Measurements from ENCODE around the gene PSAP.

The PSAP gene

DNA sequence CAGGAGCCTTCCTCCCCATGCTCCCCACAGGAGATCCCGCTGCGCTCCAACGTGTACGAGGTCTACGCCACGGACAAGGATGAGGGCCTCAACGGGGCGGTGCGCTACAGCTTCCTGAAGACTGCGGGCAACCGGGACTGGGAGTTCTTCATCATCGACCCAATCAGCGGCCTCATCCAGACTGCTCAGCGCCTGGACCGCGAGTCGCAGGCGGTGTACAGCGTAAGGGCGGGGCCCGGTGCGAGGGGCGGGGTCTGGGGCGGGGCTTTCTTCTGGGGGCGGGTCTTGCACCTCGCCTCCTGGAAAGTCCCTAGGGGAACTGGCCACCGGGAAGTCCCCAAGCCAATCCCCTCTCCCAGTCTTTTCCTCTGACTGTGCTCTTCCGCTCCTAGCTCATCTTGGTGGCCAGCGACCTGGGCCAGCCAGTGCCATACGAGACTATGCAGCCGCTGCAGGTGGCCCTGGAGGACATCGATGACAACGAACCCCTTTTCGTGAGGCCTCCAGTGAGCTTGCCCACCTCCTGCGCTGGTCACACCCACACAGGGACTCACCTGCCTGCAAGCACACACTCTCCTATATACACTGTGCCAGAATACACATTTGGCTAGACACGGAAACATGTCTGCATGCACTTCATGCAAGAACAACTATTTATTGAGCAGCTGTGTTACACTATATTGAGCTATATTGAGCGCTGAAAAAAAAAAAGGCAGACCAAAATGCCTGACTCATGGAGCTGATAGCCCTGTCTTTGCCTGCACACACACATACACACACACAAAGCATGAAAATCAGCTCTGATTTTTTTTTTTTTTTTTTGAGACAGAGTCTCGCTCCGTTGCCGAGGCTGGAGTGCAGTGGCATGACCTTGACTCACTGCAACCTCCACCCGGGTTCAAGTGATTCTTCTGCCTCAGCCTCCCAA, 45.0 kb downstream of the PSAP start:
- DNase-seq: no peak

DNA sequence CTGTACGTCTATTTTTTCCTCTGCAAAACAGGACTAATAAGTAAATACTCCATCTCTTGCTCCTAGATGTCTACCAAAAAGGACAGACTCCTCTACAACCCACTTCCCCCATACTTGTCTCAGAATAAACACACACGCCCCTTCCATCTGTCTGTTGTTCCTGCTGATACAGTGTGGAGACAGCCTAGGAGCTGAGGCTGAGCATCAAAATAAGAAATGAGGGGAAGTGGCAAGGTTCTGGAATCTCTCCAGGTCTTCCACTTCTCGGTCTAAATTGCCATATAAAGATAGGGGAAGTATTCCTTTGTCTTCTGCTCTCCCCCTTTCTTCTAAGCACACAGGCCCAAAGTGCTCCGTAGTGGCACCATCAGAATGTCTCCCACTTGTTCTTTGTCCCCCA, 47.0 kb downstream of the PSAP start:
- DNase-seq: no peak

DNA sequence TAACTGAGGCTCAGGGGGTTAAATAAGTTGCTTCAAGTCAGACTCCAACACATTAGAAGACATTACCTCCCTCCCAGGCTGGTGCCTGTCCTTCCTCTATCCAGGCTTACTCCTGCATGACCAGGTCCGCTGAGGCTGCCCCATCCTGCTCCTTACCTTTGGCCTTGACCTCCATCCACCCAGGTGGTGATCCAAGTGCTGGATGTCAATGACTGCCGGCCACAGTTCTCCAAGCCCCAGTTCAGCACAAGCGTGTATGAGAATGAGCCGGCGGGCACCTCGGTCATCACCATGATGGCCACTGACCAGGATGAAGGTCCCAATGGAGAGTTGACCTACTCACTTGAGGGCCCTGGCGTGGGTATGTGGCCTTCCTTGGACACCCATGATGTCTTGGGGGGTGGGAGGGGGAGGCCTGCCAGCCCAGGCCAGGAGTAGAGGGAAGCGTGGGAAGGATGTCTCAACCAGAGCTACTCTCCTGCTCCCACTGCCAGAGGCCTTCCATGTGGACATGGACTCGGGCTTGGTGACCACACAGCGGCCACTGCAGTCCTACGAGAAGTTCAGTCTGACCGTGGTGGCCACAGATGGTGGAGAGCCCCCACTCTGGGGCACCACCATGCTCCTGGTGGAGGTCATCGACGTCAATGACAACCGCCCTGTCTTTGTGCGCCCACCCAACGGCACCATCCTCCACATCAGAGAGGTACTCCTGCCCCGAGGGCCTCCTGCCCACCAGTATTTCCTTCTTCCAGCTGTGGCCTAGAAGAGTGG, 48.1 kb downstream of the PSAP start:
- no peak for DNase-seq

DNA sequence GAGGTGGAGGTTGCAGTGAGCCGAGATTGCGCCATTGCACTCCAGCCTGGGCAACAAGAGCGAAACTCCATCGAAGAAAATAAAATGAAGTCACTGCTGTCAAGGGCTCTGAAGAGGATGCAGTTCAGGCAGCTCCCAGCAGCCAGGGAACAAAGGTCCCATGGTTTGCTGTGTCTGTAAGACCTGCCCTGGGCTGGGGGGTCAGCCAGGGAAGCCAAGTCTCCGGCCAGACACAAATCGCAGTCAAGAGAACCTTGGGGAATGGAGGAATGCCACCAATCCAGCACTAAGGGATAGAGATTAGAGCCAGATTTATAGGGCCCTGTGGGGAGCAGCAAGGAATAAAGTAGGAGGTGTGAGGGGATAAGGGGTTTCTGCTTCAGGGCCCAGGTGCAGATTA, 48.8 kb downstream of the PSAP start:
- DNase-seq: no peak

DNA sequence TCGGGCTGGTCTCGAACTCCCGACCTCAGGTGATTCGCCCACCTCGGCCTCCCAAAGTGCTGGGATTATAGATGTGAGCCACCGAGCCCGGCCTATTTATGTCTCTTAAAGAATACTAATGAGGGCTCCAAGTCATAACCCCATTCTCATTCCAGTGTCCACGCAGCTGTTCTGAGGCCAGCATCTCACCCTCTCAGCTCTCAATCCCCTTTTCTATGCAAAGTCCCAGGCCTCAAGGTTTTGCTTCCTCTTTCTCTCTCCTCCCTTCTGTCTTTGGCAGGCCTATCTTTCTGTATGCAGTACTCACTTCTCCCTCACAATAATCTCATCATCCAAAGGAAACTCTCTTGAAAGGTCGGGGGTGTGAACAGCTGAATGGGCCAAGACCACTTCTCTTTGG, 49.7 kb downstream of the PSAP start:
- no peak for DNase-seq

DNA sequence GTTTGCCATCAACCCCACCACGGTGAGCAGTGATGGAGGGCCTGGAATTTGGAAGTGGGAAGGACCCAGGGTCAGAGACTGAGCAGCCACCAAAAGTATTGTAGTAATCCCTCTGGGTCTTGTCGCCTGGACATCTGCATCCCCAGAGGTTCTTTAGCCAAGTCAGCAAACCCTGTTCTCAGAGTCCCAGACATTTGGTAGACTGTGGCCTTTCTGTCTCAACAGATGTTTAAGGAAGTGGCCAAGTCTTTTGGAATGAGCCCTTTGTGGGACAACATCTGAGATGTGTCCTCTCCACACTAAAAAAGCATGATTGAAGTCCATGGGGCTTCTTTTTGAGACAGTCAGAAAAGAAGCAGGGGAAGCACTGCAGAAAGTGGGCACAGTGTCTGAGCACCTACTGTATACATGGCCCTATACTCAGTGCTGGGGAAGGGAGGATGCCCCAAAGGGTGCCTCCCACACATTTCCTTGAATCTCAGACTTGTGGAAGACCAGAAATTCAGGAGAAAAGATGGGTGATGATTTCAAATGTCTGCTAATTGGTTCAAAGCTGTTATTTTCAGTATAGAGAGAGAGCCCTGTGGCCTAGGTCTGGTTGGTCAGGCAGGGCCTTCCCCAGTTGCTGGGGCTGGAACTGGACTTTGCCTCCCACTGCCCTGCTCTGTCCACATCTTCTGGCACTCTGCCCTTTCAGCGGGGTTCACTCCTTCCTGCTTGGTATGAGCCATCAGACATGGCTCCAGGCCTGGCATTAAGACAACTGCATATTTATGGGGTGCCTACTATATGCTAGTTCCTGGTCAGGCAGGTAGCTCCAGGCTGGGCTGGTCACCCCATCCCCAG, 51.2 kb downstream of the PSAP start:
- no peak for DNase-seq

DNA sequence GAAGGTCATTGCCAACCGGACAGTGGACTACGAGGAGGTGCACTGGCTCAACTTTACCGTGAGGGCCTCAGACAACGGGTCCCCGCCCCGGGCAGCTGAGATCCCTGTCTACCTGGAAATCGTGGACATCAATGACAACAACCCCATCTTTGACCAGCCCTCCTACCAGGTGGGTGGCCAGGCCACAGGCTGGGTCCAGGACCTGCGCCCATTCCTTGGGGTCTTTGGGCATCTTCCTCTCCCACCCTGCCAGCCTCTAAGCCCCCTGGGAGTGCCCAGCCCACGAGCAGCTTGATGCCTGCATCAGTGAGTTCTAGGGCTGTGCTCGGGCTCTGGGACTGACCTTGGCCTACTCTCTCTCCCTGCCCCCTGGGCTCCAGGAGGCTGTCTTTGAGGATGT, 51.9 kb downstream of the PSAP start:
- no peak for DNase-seq

DNA sequence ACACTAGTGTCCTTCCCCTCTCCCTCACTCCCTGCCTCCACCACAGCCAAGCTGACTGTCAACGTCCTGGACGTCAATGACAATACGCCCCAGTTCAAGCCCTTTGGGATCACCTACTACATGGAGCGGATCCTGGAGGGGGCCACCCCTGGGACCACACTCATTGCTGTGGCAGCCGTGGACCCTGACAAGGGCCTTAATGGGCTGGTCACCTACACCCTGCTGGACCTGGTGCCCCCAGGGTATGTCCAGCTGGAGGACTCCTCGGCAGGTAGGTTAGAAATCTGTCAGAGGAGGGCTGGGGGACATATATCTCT, 52.8 kb downstream of the PSAP start:
- DNase-seq: no peak

DNA sequence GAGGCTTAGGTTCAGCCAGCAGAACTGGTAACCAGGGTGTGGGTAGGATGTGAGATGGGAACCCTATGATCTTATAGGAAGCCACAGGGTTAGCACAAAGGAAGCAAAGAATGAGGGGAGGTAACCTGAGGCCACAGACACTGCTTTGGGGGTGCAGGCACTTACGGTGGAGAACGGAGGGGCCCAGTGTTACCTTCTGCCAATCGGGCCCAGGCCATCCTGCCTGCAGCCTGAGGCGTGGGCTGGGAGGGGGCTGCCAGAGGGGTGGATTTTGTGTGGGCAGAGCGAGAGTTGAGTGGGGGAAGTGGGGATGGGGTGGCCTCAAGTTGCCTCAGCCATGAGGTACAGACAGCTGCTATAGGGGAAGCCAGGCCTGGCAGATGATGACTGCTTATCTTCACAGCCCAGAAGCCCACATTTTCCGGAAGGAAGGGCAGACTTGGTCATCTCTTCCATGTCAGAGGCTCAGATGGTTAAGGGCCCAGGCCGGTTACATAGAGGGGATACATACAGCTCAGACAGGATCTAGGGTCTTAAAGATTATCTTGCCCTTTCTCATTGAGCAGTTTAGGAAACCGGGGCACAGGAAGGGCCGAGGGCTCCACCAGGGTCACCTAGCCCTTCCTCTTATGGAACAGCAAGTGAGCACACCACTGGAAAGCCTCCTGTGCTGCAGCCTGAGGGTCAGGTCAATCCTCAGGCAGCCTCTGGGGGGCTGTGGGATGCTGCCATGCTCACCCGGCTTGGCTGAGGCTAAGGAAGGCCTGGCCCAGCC, 53.3 kb downstream of the PSAP start:
- DNase-seq: no peak

DNA sequence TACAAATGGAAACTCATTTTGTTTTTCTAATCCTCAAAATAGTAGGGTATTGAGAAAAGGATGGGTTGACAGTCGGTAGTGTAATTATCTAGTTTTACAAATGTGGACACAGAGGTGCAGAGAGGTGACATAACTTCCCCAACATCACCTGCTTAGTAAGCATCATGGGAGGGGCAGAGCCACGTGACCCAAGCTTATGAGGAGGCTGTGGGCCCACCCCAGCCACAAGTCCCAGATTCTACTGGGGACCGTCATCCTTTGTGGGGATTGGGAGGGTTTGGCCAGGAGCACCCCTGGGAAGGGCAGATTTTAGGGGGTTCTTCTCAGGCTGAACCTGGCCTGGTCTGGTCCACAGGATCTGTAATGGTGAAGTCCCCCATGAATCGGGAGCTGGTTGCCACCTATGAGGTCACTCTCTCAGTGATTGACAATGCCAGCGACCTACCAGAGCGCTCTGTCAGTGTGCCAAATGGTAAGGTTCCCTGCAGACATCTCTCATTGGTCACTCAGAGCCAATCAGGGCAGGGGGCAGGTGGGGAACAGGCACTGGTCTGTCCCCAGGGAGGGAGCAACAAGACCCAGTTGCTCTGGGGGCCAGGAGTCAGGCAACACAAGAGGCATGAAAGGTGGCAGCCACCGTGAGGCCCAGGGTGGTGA, 54.2 kb downstream of the PSAP start:
- no peak for DNase-seq

DNA sequence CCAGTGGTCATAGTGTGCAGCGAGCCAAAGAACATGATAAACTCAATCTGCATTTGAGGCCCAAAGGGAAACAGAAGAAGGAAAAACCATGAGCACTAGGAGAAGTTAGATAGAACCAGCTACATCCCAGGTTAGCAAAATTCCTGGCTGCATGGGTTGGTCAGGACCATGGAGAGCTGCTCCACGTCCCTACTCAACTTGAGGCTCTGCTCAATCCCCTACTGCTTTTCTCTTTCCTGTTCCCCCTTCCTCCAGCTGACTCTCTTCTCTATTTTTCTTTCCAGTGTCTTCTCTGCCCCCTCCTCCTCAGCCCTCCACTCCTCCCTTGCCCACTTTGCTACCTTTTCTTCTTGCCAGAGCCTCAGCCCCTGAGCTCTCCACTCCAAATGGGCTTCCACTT, 55.8 kb downstream of the PSAP start:
- no peak for DNase-seq

DNA sequence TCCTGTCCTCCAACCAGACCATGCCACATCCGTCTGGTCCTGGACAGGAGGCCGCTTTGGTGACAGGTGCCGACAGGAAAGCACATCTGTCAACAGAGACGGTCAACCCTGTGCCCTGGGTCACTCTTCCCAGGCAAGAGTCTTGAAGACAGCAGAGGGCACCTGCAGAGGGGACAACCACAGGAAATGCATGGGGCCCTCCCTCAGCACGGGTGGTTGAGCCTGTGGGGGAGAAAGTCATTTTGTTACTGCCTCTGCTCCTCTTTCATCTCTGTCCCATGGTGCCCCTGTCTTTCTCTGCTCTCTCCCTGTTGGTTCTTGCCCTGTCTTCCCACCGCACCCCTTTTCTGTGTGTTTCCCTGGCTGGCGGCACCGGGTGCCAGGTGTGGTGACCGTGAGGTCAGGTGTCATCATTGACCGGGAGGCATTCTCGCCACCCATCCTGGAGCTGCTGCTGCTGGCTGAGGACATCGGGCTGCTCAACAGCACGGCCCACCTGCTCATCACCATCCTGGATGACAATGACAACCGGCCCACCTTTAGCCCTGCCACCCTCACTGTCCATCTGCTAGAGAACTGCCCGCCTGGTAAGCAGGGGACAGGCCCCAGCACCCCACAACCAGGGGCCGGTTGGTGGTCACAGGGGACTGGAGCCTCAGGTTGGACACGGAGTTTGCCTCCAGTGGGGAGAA, 60.2 kb downstream of the PSAP start:
- no peak for DNase-seq

DNA sequence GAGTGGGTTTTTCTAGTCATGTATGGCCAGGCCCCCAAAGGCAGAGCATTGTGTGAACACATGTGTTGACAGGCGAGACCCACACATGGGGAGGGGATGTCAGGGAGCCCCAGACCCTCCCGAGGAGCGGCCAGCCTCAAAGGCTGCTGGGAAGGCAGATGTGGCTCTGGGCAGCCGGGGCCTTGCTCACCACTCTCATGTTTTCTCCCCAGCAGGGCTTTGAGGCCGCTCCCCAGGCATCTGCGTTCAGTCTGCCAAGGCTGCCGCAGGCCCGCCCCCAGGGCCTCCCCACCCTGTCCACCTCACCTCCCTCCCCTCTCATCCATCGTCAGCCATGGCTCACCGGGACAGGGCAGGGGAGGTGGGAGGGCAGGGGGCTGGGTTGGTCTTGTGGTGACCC, 61.2 kb downstream of the PSAP start:
- no peak for DNase-seq

DNA sequence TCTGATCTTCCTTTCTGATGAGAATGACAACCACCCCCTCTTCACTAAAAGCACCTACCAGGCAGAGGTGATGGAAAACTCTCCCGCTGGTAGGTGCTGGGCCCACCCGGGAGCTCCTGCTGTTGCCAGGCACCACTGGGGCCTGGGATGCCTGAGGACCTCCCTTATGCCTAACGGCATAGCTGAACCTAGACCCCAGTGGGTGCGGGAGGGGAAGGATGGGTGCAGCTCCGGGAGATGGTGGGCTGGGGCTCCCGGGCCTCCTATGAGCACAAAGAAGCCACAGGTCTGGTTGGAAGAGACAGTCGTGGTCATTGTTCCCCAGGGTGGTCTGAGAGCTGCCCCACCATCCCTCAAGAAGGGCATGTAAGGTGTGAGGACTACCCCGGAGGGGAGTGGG, 62.1 kb downstream of the PSAP start:
- DNase-seq: no peak

DNA sequence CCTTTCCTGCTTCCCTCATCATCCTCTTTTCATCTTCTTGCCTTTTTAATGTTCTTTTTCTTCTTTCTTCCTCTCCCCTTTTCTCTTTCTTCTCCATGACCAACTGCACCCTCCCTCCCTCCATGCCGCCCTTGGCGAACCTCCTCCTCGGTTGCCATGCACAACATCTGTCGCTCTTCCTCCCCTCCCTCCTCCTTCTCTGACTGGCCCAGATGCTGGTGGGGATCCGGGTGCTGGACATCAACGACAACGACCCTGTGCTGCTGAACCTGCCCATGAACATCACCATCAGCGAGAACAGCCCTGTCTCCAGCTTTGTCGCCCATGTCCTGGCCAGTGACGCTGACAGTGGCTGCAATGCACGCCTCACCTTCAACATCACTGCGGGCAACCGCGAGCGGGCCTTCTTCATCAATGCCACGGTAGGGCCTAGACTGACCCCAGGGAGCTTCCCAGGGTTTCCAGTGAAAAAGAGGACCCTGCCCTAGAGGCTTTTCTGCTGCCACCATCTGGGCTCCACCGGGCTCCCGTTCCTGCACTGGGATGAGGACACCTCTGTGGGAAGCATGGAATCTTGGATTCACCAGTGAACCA, 66.3 kb downstream of the PSAP start:
- no peak for DNase-seq

DNA sequence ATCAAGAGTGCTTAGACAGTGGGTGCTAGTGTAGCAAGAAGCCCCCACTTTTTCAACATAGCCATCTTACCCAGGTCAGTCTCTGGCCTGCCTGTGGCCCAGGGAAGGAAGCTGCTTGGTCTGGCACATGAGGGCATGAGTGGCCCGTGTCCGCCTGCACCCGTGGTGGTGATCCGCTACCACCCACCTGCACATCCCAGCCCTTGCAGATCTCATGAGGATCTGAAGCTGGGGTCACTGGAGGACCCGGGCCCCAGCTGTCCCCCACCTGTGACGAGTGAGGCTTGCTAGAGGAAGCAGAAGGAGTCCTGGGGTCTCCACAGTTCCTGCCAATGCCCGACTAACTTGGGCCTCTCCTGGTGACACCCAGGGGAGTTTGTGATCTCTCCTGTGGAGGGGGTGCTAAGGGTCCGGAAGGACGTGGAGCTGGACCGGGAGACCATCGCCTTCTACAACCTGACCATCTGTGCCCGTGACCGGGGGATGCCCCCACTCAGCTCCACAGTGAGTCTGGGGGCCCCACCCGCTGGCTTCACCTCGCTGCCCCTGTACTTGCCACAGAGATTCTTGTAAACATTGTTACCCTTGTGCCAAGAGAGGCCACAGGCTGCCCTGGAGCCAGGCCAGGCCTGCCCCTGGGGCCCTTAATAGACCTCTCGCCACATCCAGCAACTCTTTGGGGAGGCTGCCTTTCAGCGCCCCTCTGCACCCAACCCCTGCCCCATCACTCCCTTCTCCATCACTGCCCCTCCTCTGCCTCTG, 67.0 kb downstream of the PSAP start:
- DNase-seq: no peak

DNA sequence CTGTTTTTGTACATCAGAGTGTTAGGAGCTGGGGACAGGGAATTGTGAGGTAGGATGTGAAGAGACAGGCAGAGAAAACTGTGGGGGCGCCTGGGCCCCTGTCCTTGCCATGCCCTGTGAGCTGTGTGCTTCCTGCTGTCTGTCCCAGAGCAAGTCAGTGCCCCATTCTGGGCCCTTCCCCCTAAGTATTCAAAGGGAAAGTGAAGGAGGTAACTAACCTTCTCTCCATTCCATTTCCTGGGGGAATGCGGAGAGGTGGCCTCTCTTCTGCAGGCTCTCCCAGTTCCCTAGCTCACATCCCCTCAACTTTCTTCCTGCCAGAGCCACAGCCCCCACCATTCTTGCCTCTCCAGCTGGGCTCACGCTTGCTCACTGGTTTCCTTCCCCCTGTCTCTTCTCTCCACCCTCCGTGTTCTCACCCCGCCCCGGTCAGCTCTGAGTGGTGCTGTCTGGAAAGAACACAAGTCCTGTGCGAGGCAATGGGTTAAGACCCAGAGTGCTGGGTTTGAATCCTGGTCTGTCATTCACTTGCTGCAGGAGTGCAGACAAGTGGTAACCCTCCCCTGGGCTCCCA, 68.0 kb downstream of the PSAP start:
- DNase-seq: no peak

DNA sequence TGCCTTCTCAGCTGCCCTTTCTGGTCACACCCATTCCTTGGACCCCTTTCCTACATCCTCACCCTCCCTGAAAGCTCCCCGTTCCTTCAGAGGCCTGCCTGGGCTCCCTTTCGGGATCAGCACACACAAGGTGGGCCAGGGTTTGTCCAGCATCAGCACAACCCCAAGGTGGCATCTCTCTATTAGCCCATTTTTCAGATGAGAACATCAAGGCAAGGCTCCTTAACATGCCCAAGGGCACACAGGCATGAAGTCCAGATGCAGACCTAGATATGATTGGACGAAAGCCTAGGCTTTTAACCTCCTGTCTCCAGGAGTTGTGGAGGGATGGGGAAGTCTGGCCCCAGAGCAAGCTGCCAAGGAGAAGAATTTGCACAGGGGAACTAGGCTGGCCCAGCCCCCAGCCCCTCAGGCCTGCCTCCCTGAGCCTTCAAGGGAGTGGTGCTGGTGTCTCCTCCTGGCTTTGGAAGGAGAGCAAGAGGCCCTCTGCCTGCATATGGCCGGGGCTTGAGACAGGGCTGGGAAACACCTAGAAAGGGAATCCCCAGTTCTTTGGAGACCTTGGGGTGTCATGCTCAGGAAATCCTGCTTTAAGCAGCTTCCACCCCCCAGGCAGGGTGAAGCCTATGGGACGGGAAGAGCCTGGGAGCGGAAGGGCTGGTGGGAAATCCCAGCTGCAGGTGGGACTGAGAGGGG, 68.7 kb downstream of the PSAP start:
- no peak for DNase-seq

DNA sequence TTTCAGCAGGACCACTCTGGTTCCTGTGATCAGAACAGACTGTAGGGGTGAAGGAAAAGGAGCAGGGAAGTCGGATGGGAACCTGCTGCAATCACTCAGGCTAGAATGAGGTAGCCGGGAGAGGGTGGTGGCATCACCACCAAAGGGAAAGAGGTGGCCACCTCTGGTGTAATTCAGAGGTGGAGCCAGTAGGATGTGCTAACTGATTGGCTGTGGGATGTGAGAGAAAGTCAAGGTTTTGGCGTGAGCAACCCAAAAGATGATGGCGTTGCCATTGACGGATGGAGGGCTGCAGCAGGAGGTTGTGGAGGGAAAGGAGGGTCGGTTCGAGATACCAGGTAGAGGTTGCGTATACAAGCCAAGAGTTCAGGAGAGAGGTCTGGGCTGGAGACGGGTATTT, 70.3 kb downstream of the PSAP start:
- DNase-seq: no peak

Data from NCI-H226 (cell line).